Measurements from ENCODE around the gene NR3C1. TPM values are rescaled to one million over a fixed set of nuclear protein-coding genes. Genes with fewer than 3 reads are reported as not detected.
A peak's percentile ranks its signal among the peaks of the same experiment; 100 is the strongest.

NR3C1 gene
- total and polyA plus RNA-seq, 7 donors, result 5.5 to 65.6 (median 36.0) TPM

- H3K27me3 ChIP-seq, result no peaks in the 10 kb centered on the region
- intact Hi-C loops (cut with DNase I), result no loop called here
- peak overlapping the region in 1 of 4 donors; percentile 65 for H3K27ac ChIP-seq
- no peaks in the 10 kb centered on the region for H3K9me3 ChIP-seq
- TF ChIP-seq POLR2AphosphoS5 (IDR thresholded peaks at IDR 0.05) (no peak), POLR2A (IDR thresholded peaks at IDR 0.05) (no peak), EP300 (IDR thresholded peaks at IDR 0.05) (no peak), CTCF (IDR thresholded peaks at IDR 0.05) (no peak)
- H3K4me1 ChIP-seq, result peaks cover 0 to 73% (median 51%) of the 10 kb centered on the region in 4 donors
- H3K4me3 ChIP-seq, result no peak overlapping the region
- WGBS, 2 donors, result 65 to 68% methylated on average over 4 of the region's 4 CpGs
- no peaks in the 10 kb centered on the region for H3K36me3 ChIP-seq
- DNase-seq, result no peak
These were observed 46.5 kb downstream of the NR3C1 start for GRCh38 chr5:143356855-143357583.

- Histone ChIP-seq H3K36me3 (no peaks in the 10 kb centered on the region), H3K9me3 (no peaks in the 10 kb centered on the region), H3K4me1 (peaks cover 0 to 76% (median 46%) of the 10 kb centered on the region in 4 donors), H3K27ac (peak overlapping the region; percentile 11 to 65 (median 47)), H3K4me3 (no peak overlapping the region), H3K27me3 (no peaks in the 10 kb centered on the region)
- intact Hi-C loops (cut with DNase I), result no loop called here
- peak in 3 of 4 donors; percentile 41 to 54 (median 42) for TF ChIP-seq POLR2AphosphoS5 (IDR thresholded peaks at IDR 0.05)
- no peak for TF ChIP-seq EP300 (IDR thresholded peaks at IDR 0.05)
- DNase-seq, result peak; percentile 82
These were observed 47.8 kb downstream of the NR3C1 start for GRCh38 chr5:143355710-143356109.

DNA sequence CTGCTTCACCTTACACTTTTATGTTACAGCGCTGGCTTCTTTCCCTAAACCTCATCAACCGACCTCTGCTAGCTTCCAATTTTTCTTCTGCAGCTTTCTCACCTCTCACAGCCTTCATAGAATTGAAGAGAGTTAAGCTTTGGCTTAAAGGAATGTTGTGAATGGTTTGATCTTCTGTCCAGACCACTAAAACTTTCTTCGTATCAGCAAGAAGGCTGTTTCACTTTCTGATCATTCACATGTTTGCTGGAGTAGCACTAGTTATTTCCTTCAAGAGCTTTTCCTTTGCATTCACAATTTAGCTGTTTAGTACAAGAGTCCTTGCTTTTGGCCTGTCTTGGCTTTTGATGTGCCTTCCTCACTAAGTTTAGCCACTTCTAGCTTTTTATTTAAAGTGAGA, 49.5 kb downstream of the NR3C1 start:
- DNase-seq, result no peak
- no peaks in the 10 kb centered on the region for H3K9me3 ChIP-seq
- no peak overlapping the region for H3K4me3 ChIP-seq
- peak overlapping the region in 1 of 4 donors; percentile 65 for H3K27ac ChIP-seq
- no peaks in the 10 kb centered on the region for H3K36me3 ChIP-seq
- intact Hi-C loops (cut with DNase I), result no loop called here
- H3K4me1 ChIP-seq, result peaks cover 0 to 80% (median 52%) of the 10 kb centered on the region in 4 donors
- WGBS, 2 donors, result 47 to 81% methylated on average over 3 of the region's 3 CpGs
- no peak for TF ChIP-seq CTCF (IDR thresholded peaks at IDR 0.05)
- no peak for TF ChIP-seq POLR2AphosphoS5 (IDR thresholded peaks at IDR 0.05)
- TF ChIP-seq EP300 (IDR thresholded peaks at IDR 0.05), result no peak
- TF ChIP-seq POLR2A (IDR thresholded peaks at IDR 0.05), result no peak
- H3K27me3 ChIP-seq, result no peaks in the 10 kb centered on the region

GRCh38 chr5:143352691-143353090, 50.8 kb downstream of the NR3C1 start:
- Histone ChIP-seq H3K27me3 (no peaks in the 10 kb centered on the region), H3K4me3 (no peak overlapping the region), H3K36me3 (no peaks in the 10 kb centered on the region), H3K9me3 (no peaks in the 10 kb centered on the region), H3K4me1 (peaks cover 0 to 88% (median 54%) of the 10 kb centered on the region in 4 donors), H3K27ac (no peak overlapping the region)
- no peak for DNase-seq
- intact Hi-C loops (cut with DNase I), result no loop called here
- no peak for TF ChIP-seq EP300 (IDR thresholded peaks at IDR 0.05)
- no peak for TF ChIP-seq POLR2AphosphoS5 (IDR thresholded peaks at IDR 0.05)
- TF ChIP-seq POLR2A (IDR thresholded peaks at IDR 0.05), result no peak
- TF ChIP-seq CTCF (IDR thresholded peaks at IDR 0.05), result no peak
- 12 to 26% methylated on average over 1 of the region's 1 CpG for WGBS, 2 donors

GRCh38 chr5:143350751-143351602, 52.5 kb downstream of the NR3C1 start:
- intact Hi-C loops (cut with DNase I), result no loop called here
- Histone ChIP-seq H3K27me3 (no peaks in the 10 kb centered on the region), H3K9me3 (no peaks in the 10 kb centered on the region), H3K27ac (peak overlapping the region in 2 of 4 donors; percentile 26 to 47), H3K4me1 (peaks cover 0 to 86% (median 60%) of the 10 kb centered on the region in 4 donors), H3K4me3 (no peak overlapping the region), H3K36me3 (no peaks in the 10 kb centered on the region)
- 63 to 85% methylated on average over 3 of the region's 3 CpGs for WGBS, 2 donors
- TF ChIP-seq CTCF (IDR thresholded peaks at IDR 0.05), result no peak
- peak in 1 of 4 donors; percentile 23 for TF ChIP-seq POLR2AphosphoS5 (IDR thresholded peaks at IDR 0.05)
- no peak for TF ChIP-seq EP300 (IDR thresholded peaks at IDR 0.05)
- no peak for TF ChIP-seq POLR2A (IDR thresholded peaks at IDR 0.05)
- no peak for DNase-seq

All from sigmoid colon (tissue), 7 donors.